Esophagus muscularis mucosa (tissue), 4 donors: ENCODE measurements around the gene GRIN2B. TPM values are rescaled to one million over a fixed set of nuclear protein-coding genes. Genes with fewer than 3 reads are reported as not detected.

Experiments used
- DNase-seq: peaks from one replicate; pipeline ENCODE4 v3.0.0-alpha.2; 2017; ENCODE audit errors: extremely low spot score
- H3K27ac ChIP-seq, 4 donors: fragments of 200-600 bp; sonication (generic); replicated peaks in 1 of 4; 1 replicate in 3 of 4; 2 replicates in 1 of 4; pipeline ENCODE4 v1.5.1; 2016 to 2019; ENCODE audit warnings: mild to moderate bottlenecking in 1 of 4
- H3K27me3 ChIP-seq, 4 donors: fragments of 200-600 bp; sonication (generic); one replicate each; pipeline versions ENCODE4 v1.5.1 to v1.6.0; 2016 to 2019
- H3K36me3 ChIP-seq, 4 donors: fragments of 200-600 bp; sonication (generic); one replicate each; pipeline ENCODE4 v1.5.1; 2016 to 2019
- H3K4me1 ChIP-seq, 4 donors: fragments of 200-600 bp; sonication (generic); one replicate each; pipeline ENCODE4 v1.5.1; 2016 to 2019
- H3K4me3 ChIP-seq, 4 donors: fragments of 200-600 bp; sonication (generic); 1 replicate in 2 of 4; 2 replicates in 2 of 4; pipeline ENCODE4 v1.5.1; 2016 to 2019; ENCODE audit warnings: mild to moderate bottlenecking in 4 of 4, moderate library complexity in 1 of 4
- H3K9me3 ChIP-seq, 4 donors: fragments of 200-600 bp; sonication (generic); 1 replicate in 3 of 4; 2 replicates in 1 of 4; pipeline ENCODE4 v1.5.1; 2016 to 2019
- EP300 ChIP-seq: sonication (generic); formaldehyde crosslinking; IDR thresholded peaks from one replicate; pipeline ENCODE4 v1.6.1; 2017; ENCODE audit warnings: antibody characterized with exemption
- POLR2A ChIP-seq: fragments of 450-650 bp; IDR thresholded peaks from one replicate; pipeline ENCODE4 v1.6.1; 2017; ENCODE audit warnings: antibody characterized with exemption, moderate library complexity, mild to moderate bottlenecking, low read depth
- POLR2AphosphoS5 ChIP-seq, 2 donors: sonication (generic); formaldehyde crosslinking; IDR thresholded peaks; one replicate each; pipeline ENCODE4 v1.6.1; 2017; ENCODE audit warnings: antibody characterized with exemption in 2 of 2
- WGBS: methylation state at CpG from one replicate; pipeline ENCODE4 v1.1.5; 2018; 5-methylcytosine and 5-hydroxymethylcytosine counted together
- intact Hi-C: fragments of 100-400 bp; cut with DNase I; formaldehyde crosslinking; loops from one replicate; pipeline ENCODE4 v1.15.1; 2023
- total RNA-seq, 4 donors: library from RNA; depleted of rRNA; stranded (reverse); fragments of >200 nt; gene quantifications; one replicate each; pipeline versions ENCODE4 v1.1.0 to v1.2.1, GENCODE V29; 2016
- TF ChIP-seq, protein P1 (sequence below), 3 experiments: fragments of 200-600 bp in 2 of 3; fragments of 450-650 bp in 1 of 3; sonication (generic) in 2 of 3; IDR thresholded peaks; one replicate each; pipeline ENCODE4 v1.5.1; 2017 to 2019; ENCODE audit warnings: antibody characterized with exemption in 3 of 3, mild to moderate bottlenecking in 2 of 3, moderate library complexity in 1 of 3

The GRIN2B gene
- total RNA-seq, 4 donors from 2014 or later: under 0.01 to 0.42 (median 0.03) TPM

DNA sequence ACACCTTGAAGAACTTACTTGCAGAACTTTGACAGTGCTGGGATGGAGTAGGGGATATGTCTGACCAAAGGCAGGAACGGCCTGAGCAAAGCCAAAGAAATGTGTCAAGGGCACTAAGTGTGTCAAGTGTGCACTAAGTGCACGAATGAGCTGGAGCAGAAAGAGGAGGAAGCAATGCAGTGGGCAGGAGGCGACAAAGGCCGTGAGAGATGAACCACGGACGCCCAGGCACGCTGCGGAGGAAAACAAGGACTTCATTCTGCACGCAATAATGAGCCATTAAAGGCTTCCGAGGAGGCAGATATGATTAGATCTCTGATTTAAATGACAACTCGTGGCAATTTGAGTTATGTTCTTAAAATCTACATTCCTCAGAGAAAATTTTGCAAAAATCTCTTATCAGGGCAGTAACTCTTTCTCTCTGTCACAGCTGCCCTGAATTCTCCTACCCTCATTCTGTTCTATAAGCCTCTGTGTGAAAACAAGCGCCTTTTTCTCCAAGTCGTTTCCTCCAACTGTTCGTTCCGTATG lies 25.3 kb downstream of the GRIN2B start:
- DNase-seq: no peak
- Histone ChIP-seq H3K27ac (no peak overlapping the region), H3K4me1 (no peaks in the 10 kb centered on the region), H3K4me3 (no peak overlapping the region), H3K9me3 (no peaks in the 10 kb centered on the region), H3K27me3 (peaks cover 0 to 4% (median 0%) of the 10 kb centered on the region in 4 donors), H3K36me3 (no peaks in the 10 kb centered on the region)
- WGBS: 81% methylated on average over 15 of the region's 15 CpGs
- intact Hi-C loops: no loop called here
- no peak for TF ChIP-seq POLR2A
- TF ChIP-seq EP300: no peak
- TF ChIP-seq POLR2AphosphoS5 (IDR thresholded peaks at IDR 0.05): no peak
- TF ChIP-seq, protein P1, sequence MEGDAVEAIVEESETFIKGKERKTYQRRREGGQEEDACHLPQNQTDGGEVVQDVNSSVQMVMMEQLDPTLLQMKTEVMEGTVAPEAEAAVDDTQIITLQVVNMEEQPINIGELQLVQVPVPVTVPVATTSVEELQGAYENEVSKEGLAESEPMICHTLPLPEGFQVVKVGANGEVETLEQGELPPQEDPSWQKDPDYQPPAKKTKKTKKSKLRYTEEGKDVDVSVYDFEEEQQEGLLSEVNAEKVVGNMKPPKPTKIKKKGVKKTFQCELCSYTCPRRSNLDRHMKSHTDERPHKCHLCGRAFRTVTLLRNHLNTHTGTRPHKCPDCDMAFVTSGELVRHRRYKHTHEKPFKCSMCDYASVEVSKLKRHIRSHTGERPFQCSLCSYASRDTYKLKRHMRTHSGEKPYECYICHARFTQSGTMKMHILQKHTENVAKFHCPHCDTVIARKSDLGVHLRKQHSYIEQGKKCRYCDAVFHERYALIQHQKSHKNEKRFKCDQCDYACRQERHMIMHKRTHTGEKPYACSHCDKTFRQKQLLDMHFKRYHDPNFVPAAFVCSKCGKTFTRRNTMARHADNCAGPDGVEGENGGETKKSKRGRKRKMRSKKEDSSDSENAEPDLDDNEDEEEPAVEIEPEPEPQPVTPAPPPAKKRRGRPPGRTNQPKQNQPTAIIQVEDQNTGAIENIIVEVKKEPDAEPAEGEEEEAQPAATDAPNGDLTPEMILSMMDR (IDR thresholded peaks at IDR 0.05): no peak

DNA sequence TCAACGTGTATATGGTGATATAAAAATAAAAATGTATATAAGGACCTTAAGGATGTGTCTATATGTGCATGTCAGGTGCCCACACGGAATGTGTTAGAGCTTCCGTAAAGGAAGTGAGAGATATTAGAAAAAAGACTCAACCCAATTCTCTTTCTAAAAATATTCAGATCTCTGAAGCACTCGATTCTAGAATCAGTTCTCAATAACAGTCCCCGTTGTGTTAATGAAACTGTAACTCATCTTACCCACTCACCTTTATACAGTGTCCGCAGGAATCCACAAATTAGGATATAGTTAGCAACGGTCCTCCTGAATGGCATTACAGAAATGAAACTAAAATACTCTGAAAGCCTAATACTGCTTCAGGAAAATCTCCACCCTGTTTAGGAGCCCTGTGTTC lies 29.3 kb downstream of the GRIN2B start:
- 79% methylated on average over 7 of the region's 7 CpGs for WGBS
- no peak for DNase-seq
- TF ChIP-seq, protein P1 (IDR thresholded peaks at IDR 0.05): no peak
- TF ChIP-seq POLR2A (no peak), EP300 (no peak), POLR2AphosphoS5 (IDR thresholded peaks at IDR 0.05) (no peak)

DNA sequence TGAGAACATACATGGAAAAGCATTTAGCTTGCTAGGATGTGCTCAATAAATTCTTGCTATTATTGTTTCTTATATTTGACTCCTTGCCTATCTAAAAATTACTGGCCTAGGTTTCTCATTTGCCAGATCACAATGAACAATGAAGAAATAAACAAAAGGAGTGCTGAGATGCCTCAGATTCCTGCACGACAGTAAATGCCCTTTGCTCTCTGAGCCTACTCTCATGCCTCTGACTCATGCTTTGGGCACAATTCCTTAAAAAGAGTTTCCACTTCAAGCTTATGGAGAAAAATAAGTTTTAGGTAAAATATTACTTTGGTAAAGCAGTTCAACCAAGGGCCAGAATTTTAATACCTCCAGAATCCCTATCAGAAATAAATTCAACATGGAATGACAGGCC lies 30.9 kb downstream of the GRIN2B start:
- no peak for DNase-seq
- H3K4me1 ChIP-seq: no peaks in the 10 kb centered on the region
- TF ChIP-seq POLR2AphosphoS5 (IDR thresholded peaks at IDR 0.05) (no peak), EP300 (no peak), POLR2A (no peak)
- TF ChIP-seq, protein P1 (IDR thresholded peaks at IDR 0.05): no peak
- 30% methylated on average over 1 of the region's 1 CpG for WGBS
- no peak overlapping the region for H3K27ac ChIP-seq
- intact Hi-C loops: no loop called here
- H3K27me3 ChIP-seq: no peaks in the 10 kb centered on the region
- H3K9me3 ChIP-seq: no peaks in the 10 kb centered on the region
- H3K4me3 ChIP-seq: no peak overlapping the region
- H3K36me3 ChIP-seq: no peaks in the 10 kb centered on the region

More for the DNA sequence above, 29.3 kb downstream of the GRIN2B start:
- no peaks in the 10 kb centered on the region for H3K27me3 ChIP-seq
- intact Hi-C loops: no loop called here
- no peak overlapping the region for H3K4me3 ChIP-seq
- H3K4me1 ChIP-seq: no peaks in the 10 kb centered on the region
- no peaks in the 10 kb centered on the region for H3K36me3 ChIP-seq
- no peak overlapping the region for H3K27ac ChIP-seq
- no peaks in the 10 kb centered on the region for H3K9me3 ChIP-seq

DNA sequence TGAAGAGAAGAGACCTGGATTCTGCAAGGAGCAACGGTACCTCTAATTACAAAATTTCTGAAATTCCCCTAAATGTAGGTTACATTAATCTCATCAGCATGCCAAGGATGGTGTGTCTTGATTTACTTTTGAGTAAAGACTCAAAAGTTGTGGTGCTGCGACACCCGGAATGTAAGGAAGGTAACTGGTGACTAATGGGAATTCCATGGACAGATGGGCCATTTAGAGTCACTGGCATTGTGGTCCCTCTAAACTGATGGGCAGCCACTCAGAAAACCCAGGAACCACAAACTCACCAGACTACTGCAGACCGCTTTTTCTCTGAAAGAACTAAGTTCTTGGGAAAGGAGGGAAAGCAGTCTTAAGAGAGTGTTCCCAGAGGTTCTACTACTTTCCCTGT lies 32.8 kb downstream of the GRIN2B start:
- Histone ChIP-seq H3K27ac (no peak overlapping the region), H3K27me3 (no peaks in the 10 kb centered on the region), H3K4me1 (no peaks in the 10 kb centered on the region), H3K36me3 (no peaks in the 10 kb centered on the region), H3K9me3 (no peaks in the 10 kb centered on the region), H3K4me3 (no peak overlapping the region)
- TF ChIP-seq POLR2A (no peak), EP300 (no peak), POLR2AphosphoS5 (IDR thresholded peaks at IDR 0.05) (no peak)
- TF ChIP-seq, protein P1 (IDR thresholded peaks at IDR 0.05): no peak
- intact Hi-C loops: no loop called here
- 93% methylated on average over 4 of the region's 4 CpGs for WGBS
- no peak for DNase-seq
